ENCODE measurements around the gene LDLRAD3.

- TF ChIP-seq CTCF (IDR thresholded peaks at IDR 0.05; ENCODE audit: insufficient read depth, low read depth, low read length) (no peak), EZH2 (IDR thresholded peaks at IDR 0.05; ENCODE audit: insufficient read depth, low read length) (no peak)
These were observed 179.7 kb downstream of the LDLRAD3 start for GRCh38 chr11:36123336-36124101.
